ENCODE data around the gene ZBTB7B. TPM values are rescaled to one million over a fixed set of nuclear protein-coding genes. Genes with fewer than 3 reads are reported as not detected.
A peak's percentile ranks its signal among the peaks of the same experiment; 100 is the strongest.

Gene ZBTB7B
- total RNA-seq, 2 donors from 2014 or later, result 30.3 to 53.4 TPM

DNA sequence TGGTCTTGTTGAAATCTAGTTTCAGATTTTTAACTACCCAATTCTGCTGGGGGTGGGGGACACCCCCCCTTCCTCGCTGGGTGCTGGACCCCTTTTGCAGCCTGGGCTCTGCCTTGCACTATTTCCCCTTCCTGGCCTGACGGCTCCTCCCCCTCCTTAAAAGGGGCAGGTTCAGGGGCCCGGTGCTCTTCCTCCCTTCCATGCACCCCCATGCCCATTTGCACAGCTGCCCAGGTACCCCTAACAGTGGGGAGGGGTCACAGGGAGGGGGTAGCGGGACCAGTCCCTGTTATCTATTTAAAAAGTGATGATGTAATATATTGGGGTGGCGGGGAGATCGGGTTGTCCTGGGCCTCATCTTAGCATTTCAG is 15.3 kb downstream of the ZBTB7B start:
- TF ChIP-seq, protein P1, sequence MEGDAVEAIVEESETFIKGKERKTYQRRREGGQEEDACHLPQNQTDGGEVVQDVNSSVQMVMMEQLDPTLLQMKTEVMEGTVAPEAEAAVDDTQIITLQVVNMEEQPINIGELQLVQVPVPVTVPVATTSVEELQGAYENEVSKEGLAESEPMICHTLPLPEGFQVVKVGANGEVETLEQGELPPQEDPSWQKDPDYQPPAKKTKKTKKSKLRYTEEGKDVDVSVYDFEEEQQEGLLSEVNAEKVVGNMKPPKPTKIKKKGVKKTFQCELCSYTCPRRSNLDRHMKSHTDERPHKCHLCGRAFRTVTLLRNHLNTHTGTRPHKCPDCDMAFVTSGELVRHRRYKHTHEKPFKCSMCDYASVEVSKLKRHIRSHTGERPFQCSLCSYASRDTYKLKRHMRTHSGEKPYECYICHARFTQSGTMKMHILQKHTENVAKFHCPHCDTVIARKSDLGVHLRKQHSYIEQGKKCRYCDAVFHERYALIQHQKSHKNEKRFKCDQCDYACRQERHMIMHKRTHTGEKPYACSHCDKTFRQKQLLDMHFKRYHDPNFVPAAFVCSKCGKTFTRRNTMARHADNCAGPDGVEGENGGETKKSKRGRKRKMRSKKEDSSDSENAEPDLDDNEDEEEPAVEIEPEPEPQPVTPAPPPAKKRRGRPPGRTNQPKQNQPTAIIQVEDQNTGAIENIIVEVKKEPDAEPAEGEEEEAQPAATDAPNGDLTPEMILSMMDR (IDR thresholded peaks at IDR 0.05), result no peak
- DNase-seq (ENCODE audit: low spot score), result no peak
- Histone ChIP-seq H3K36me3 (peaks cover 26% of the 10 kb centered on the region), H3K27me3 (no peaks in the 10 kb centered on the region), H3K4me1 (peaks cover 0 to 31% of the 10 kb centered on the region in 2 donors), H3K4me3 (peak overlapping the region; percentile 23 to 54), H3K27ac (peak overlapping the region; percentile 88 to 93), H3K9me3 (no peaks in the 10 kb centered on the region)

DNA sequence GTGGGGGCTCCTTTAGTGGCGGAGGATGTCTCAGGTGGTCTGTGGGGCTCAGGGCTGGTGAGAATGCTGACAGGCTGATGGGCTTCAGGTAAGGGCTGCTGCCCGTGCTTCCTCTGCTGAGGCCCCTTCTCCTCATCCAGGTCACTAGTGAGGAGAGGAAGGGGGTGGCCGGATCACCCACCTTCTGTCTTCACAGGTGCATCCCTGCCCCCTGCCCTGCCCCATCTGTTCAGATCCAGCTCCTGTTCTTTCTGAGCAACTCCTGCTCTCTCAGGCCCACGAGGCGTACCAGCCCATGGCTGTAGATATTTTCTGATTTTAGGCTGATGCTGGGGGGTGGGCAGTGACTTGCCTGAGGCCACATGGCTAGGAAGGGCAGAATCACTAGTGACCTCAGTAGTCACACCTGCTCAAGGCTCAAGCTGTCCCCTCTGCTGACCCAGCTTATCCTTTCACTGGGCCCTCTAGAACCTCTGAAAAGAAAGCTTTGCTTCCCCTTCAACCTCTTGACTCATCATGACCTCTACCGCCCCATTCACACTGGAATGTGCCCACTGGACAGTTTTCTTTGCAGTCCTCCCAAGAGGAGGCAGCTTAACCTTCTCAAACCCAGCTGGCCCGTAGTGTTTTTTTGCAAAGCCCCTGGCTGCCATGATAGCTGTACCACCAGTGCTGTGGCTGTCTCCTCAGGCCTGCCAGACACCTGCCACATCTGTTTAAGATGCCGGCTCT is 16.2 kb downstream of the ZBTB7B start:
- Histone ChIP-seq H3K9me3 (no peaks in the 10 kb centered on the region), H3K27ac (peak overlapping the region in 1 of 2 donors; percentile 88), H3K27me3 (no peaks in the 10 kb centered on the region), H3K4me3 (no peak overlapping the region), H3K36me3 (peaks cover 26% of the 10 kb centered on the region), H3K4me1 (peaks cover 0 to 23% of the 10 kb centered on the region in 2 donors)
- TF ChIP-seq, protein P1 (IDR thresholded peaks at IDR 0.05), result no peak
- no peak for DNase-seq (ENCODE audit: low spot score)

DNA sequence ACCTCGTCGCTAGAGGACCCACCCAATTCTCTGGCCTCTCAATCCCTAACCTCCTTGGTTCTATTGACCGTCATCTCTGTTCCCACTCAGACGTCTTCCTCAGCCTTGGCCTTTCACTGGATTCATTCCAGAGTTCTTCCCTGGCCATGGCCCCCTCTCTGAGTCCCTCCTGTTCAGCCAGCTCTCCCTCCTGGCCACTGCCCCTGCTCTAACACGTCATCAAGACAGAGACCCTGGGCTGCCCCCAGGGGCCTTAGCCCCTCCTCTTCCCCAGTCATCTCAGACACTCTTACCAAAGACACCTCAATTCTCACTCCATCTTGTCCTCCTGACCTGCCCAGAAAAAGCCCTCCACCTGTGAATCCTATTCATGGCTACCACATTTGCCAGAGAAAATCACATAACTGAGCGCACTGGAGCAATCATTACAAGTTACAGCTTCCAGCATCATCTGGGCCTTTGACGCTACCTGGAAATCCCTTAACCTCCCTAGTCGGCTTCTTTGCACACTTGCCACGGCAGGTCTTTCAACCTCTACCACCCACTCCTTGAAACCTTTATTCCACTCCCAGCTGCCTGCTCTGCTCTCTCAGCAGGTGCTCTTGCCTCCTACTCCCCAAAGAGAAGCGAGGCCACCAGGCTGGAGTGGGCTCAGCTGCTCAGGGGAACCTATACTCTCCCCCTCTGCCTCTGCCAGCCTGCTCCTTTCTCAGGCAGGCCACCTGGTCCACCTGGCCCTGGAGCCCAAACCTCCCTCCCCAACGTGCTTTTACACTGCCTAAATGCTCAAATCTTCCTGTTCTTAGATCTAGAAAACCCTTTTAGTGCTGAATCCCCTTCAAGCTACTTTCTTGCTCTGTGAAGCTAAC is 17.0 kb downstream of the ZBTB7B start:
- no peak for DNase-seq (ENCODE audit: low spot score)
- no peak overlapping the region for H3K27ac ChIP-seq
- H3K9me3 ChIP-seq, result no peaks in the 10 kb centered on the region
- no peak overlapping the region for H3K4me3 ChIP-seq
- TF ChIP-seq, protein P1 (IDR thresholded peaks at IDR 0.05), result no peak
- H3K4me1 ChIP-seq, result peaks cover 0 to 23% of the 10 kb centered on the region in 2 donors
- H3K27me3 ChIP-seq, result no peaks in the 10 kb centered on the region
- H3K36me3 ChIP-seq, result peaks cover 18% of the 10 kb centered on the region

DNA sequence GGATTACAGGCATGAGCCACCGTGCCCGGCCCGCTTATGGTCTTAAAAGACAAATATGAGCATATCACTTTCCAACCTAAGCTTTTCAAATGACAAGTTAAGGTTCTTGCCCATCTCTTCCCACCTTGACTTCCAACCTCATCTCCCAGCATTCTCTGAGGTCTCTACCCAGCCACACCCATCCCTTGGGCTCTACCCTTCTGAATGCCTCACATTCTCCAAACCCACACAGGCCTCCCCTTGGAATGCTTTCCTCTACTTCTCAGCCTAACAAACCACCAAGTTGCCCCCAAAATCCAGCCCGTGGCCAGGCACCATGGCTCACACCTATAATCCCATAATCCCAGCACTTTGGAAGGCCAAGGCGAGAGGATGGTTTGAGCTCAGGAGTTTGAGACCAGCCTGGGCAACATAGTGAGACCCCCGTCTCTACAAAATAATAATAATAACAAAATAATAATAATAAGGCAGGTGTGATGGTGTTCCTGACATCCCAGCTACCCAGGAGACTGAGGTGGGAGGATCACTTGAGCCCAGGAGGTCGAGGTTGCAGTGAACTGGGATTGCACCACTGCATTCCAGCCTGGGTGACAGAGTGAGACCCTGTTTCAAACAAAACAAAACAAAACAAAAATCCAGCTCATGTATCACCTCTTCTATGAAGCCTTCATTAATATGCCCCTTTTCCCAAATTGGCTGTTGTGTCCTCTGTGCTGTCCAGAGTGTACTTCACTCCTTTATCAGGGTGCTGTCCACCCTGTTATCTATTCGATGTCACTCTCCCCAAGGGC is 19.7 kb downstream of the ZBTB7B start:
- TF ChIP-seq, protein P1 (IDR thresholded peaks at IDR 0.05), result no peak
- Histone ChIP-seq H3K27me3 (no peaks in the 10 kb centered on the region), H3K36me3 (no peaks in the 10 kb centered on the region), H3K4me1 (peaks cover 0 to 15% of the 10 kb centered on the region in 2 donors), H3K4me3 (no peak overlapping the region), H3K27ac (no peak overlapping the region), H3K9me3 (no peaks in the 10 kb centered on the region)
- DNase-seq (ENCODE audit: low spot score), result no peak

DNA sequence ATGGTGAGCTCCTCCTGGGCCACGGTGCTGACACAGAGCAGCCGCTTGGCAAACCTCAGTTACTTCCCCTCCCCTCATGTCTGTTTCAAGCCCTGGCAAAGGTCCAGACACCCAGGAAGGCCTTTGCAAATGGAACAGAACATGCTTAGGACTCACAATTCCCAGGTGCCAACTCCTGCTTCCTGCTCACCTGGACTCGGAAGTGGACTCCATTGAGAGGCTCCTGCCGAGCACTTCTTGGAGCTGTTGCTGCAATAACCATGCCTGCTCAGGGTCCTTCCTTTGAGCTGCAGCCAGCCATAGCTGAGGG is 20.3 kb downstream of the ZBTB7B start:
- no peak for DNase-seq (ENCODE audit: low spot score)

More for the DNA sequence above, 20.3 kb downstream of the ZBTB7B start:
- H3K9me3 ChIP-seq, result no peaks in the 10 kb centered on the region
- no peak overlapping the region for H3K4me3 ChIP-seq
- H3K36me3 ChIP-seq, result no peaks in the 10 kb centered on the region
- H3K27ac ChIP-seq, result no peak overlapping the region
- no peaks in the 10 kb centered on the region for H3K27me3 ChIP-seq
- TF ChIP-seq, protein P1 (IDR thresholded peaks at IDR 0.05), result no peak
- H3K4me1 ChIP-seq, result peaks cover 0 to 11% of the 10 kb centered on the region in 2 donors
